ENCODE data around the gene COL6A2. TPM values are rescaled to one million over a fixed set of nuclear protein-coding genes. Genes with fewer than 3 reads are reported as not detected.
A peak's percentile ranks its signal among the peaks of the same experiment; 100 is the strongest.

Gene COL6A2
- total RNA-seq, 2 donors from 2014 or later: 259 to 377 TPM

- Histone ChIP-seq H3K27me3 (ENCODE audit: control insufficient read depth, insufficient read depth, low read length, poor library complexity, severe bottlenecking) (no peaks in the 10 kb centered on the region), H3K27ac (ENCODE audit: low read depth, low read length) (no peak overlapping the region), H3K36me3 (ENCODE audit: control insufficient read depth, insufficient read depth, low read length) (no peaks in the 10 kb centered on the region), H3K4me1 (ENCODE audit: control insufficient read depth, insufficient read depth, low read length) (peaks cover 6% of the 10 kb centered on the region), H3K9ac (ENCODE audit: extremely low read depth, low read length, poor library complexity, severe bottlenecking) (no peak overlapping the region), H3K4me3 (ENCODE audit: low read length) (no peak overlapping the region), H3K9me3 (ENCODE audit: control insufficient read depth, low read length) (no peaks in the 10 kb centered on the region)
- no peak for DNase-seq
- Mint-ChIP-seq H3K27ac (peak overlapping the region; percentile 70), H3K36me3 (ENCODE audit: low read depth) (no peaks in the 10 kb centered on the region), H3K27me3 (ENCODE audit: insufficient read depth) (peaks cover 28% of the 10 kb centered on the region), H3K4me1 (peaks cover 11% of the 10 kb centered on the region), H3K4me3 (peak overlapping the region; percentile 55), H3K9me3 (peaks cover 9% of the 10 kb centered on the region)
- TF ChIP-seq CTCF (conservative IDR thresholded peaks at IDR 0.05): no peak
- 94 to 95% methylated on average over 35 to 45 of the region's 45 CpGs for WGBS, 2 experiments (ENCODE audit: insufficient coverage in 1 of 2, insufficient read length in 1 of 2)
Observed at GRCh38 chr21:46141767-46142581, 44.1 kb downstream of the COL6A2 start.

GRCh38 chr21:46142582-46143473 is 44.9 kb downstream of the COL6A2 start:
- H3K4me3 Mint-ChIP-seq: peak overlapping the region; percentile 55
- Histone ChIP-seq H3K27me3 (ENCODE audit: control insufficient read depth, insufficient read depth, low read length, poor library complexity, severe bottlenecking) (no peaks in the 10 kb centered on the region), H3K36me3 (ENCODE audit: control insufficient read depth, insufficient read depth, low read length) (no peaks in the 10 kb centered on the region), H3K4me3 (ENCODE audit: low read length) (no peak overlapping the region), H3K9ac (ENCODE audit: extremely low read depth, low read length, poor library complexity, severe bottlenecking) (no peak overlapping the region), H3K27ac (ENCODE audit: low read depth, low read length) (no peak overlapping the region), H3K9me3 (ENCODE audit: control insufficient read depth, low read length) (no peaks in the 10 kb centered on the region), H3K4me1 (ENCODE audit: control insufficient read depth, insufficient read depth, low read length) (no peaks in the 10 kb centered on the region)
- TF ChIP-seq CTCF (conservative IDR thresholded peaks at IDR 0.05): no peak
- 91 to 93% methylated on average over 14 to 18 of the region's 21 CpGs for WGBS, 2 experiments (ENCODE audit: insufficient coverage in 1 of 2, insufficient read length in 1 of 2)
- H3K4me1 Mint-ChIP-seq: peaks cover 11% of the 10 kb centered on the region
- peaks cover 9% of the 10 kb centered on the region for H3K9me3 Mint-ChIP-seq
- no peaks in the 10 kb centered on the region for H3K36me3 Mint-ChIP-seq (ENCODE audit: low read depth)
- peaks cover 28% of the 10 kb centered on the region for H3K27me3 Mint-ChIP-seq (ENCODE audit: insufficient read depth)
- H3K27ac Mint-ChIP-seq: peak overlapping the region; percentile 70
- DNase-seq: no peak

- no peaks in the 10 kb centered on the region for H3K4me1 ChIP-seq (ENCODE audit: control insufficient read depth, insufficient read depth, low read length)
- no peak for DNase-seq
- no peaks in the 10 kb centered on the region for H3K27me3 ChIP-seq (ENCODE audit: control insufficient read depth, insufficient read depth, low read length, poor library complexity, severe bottlenecking)
- no peak overlapping the region for H3K4me3 ChIP-seq (ENCODE audit: low read length)
- peaks cover 9% of the 10 kb centered on the region for H3K9me3 Mint-ChIP-seq
- 40 to 48% methylated on average over 3 of the region's 4 CpGs for WGBS, 2 experiments (ENCODE audit: insufficient coverage in 1 of 2, insufficient read length in 1 of 2)
- H3K27ac Mint-ChIP-seq: no peak overlapping the region
- H3K9ac ChIP-seq (ENCODE audit: extremely low read depth, low read length, poor library complexity, severe bottlenecking): no peak overlapping the region
- H3K27me3 Mint-ChIP-seq (ENCODE audit: insufficient read depth): peaks cover 24% of the 10 kb centered on the region
- no peak overlapping the region for H3K4me3 Mint-ChIP-seq
- no peak overlapping the region for H3K27ac ChIP-seq (ENCODE audit: low read depth, low read length)
- no peaks in the 10 kb centered on the region for H3K36me3 ChIP-seq (ENCODE audit: control insufficient read depth, insufficient read depth, low read length)
- no peaks in the 10 kb centered on the region for H3K9me3 ChIP-seq (ENCODE audit: control insufficient read depth, low read length)
- H3K36me3 Mint-ChIP-seq (ENCODE audit: low read depth): no peaks in the 10 kb centered on the region
- H3K4me1 Mint-ChIP-seq: peaks cover 11% of the 10 kb centered on the region
- no peak for TF ChIP-seq CTCF (conservative IDR thresholded peaks at IDR 0.05)
Observed at GRCh38 chr21:46144464-46145070, 46.7 kb downstream of the COL6A2 start.
